ENCODE data around the gene GRIK1.

GRCh38 chr21:29633756-29634155, 306.0 kb downstream of the GRIK1 start:
- no peak for TF ChIP-seq EZH2 (IDR thresholded peaks at IDR 0.05; ENCODE audit: low read depth)
- no peak for TF ChIP-seq CTCF (conservative IDR thresholded peaks at IDR 0.05)

All from PC-9 (cell line).